SK-N-SH (cell line): ENCODE data around the gene RAI14. TPM values are rescaled to one million over a fixed set of nuclear protein-coding genes. Genes with fewer than 3 reads are reported as not detected.

Source experiments
- CTCF ChIA-PET: fragments of 300-600, 350-600 bp; formaldehyde crosslinking; extraction: SDS; loops from one replicate; lab custom pipeline; 2021; lab: Yijun Ruan, JAX
- POLR2A ChIA-PET: fragments of 350-600 bp; sonication (Branson Sonifier 250); formaldehyde crosslinking; extraction: SDS; loops from one replicate; lab custom pipeline; 2020; ENCODE audit warnings: antibody characterized with exemption, inconsistent platforms; lab: Yijun Ruan, JAX
- DNase-seq: peaks from one replicate; pipeline ENCODE4 v3.0.0; 2012
- H2AFZ ChIP-seq: fragments of 200-600 bp; sonication (generic); 2 replicates; pipeline ENCODE4 v1.8.1; 2016; ENCODE audit warnings: antibody characterized with exemption, mild to moderate bottlenecking, low read depth
- H3F3A ChIP-seq: fragments of 200-600 bp; sonication (generic); replicated peaks from 2 replicates; pipeline ENCODE3; 2016; ENCODE audit warnings: antibody characterized with exemption, mild to moderate bottlenecking; ENCODE audit not compliant: insufficient read depth
- H3K27ac ChIP-seq, 2 experiments: fragments of 200-500 bp in 1 of 2; fragments of 200-600 bp in 1 of 2; sonication (Bioruptor generic) in 1 of 2; sonication (generic), shearing (Covaris generic) in 1 of 2; 2 replicates each; pipeline versions ENCODE4 v1.5.1 to v1.6.1; 2014 to 2016; ENCODE audit warnings: low read depth in 2 of 2, inconsistent platforms in 1 of 2, low read length in 1 of 2, mild to moderate bottlenecking in 1 of 2, mixed read lengths in 1 of 2
- H3K27me3 ChIP-seq: fragments of 200-600 bp; sonication (generic), shearing (Covaris generic); 2 replicates; pipeline ENCODE4 v1.6.1; 2016; ENCODE audit warnings: mixed run types; ENCODE audit not compliant: insufficient read depth
- H3K36me3 ChIP-seq, 2 experiments: fragments of 200-500 bp in 1 of 2; fragments of 200-600 bp in 1 of 2; sonication (Bioruptor generic) in 1 of 2; sonication (generic) in 1 of 2; replicated peaks in 1 of 2; 2 replicates each; pipeline versions ENCODE3 to v1.5.1; 2014 to 2016; ENCODE audit warnings: low read length in 1 of 2, mild to moderate bottlenecking in 1 of 2; ENCODE audit not compliant: insufficient read depth in 2 of 2, control insufficient read depth in 1 of 2
- H3K4me1 ChIP-seq, 2 experiments: fragments of 200-500 bp in 1 of 2; fragments of 200-600 bp in 1 of 2; sonication (Bioruptor generic) in 1 of 2; sonication (generic), shearing (Covaris generic) in 1 of 2; 2 replicates each; pipeline versions ENCODE4 v1.5.1 to v1.6.1; 2014 to 2016; ENCODE audit warnings: low read depth in 1 of 2, low read length in 1 of 2, mixed run types in 1 of 2; ENCODE audit not compliant: insufficient read depth in 2 of 2, control insufficient read depth in 1 of 2
- H3K4me2 ChIP-seq: fragments of 200-600 bp; sonication (generic), shearing (Covaris generic); 2 replicates; pipeline ENCODE4 v1.6.1; 2017; ENCODE audit warnings: mixed run types
- H3K4me3 ChIP-seq, 2 experiments: fragments of 200-500 bp in 1 of 2; fragments of 200-600 bp in 1 of 2; sonication (Bioruptor generic) in 1 of 2; sonication (generic), shearing (Covaris generic) in 1 of 2; 2 replicates each; pipeline versions ENCODE4 v1.5.1 to v1.8.1; 2014 to 2016; ENCODE audit warnings: low read depth in 2 of 2, inconsistent platforms in 1 of 2, low read length in 1 of 2, mild to moderate bottlenecking in 1 of 2, mixed read lengths in 1 of 2, moderate library complexity in 1 of 2
- H3K79me2 ChIP-seq: fragments of 200-600 bp; sonication (generic); 2 replicates; pipeline ENCODE4 v1.8.1; 2017; ENCODE audit warnings: mild to moderate bottlenecking; ENCODE audit not compliant: insufficient read depth
- H3K9ac ChIP-seq: fragments of 200-600 bp; sonication (generic); 2 replicates; pipeline ENCODE4 v1.6.1; 2017; ENCODE audit warnings: mixed run types
- H3K9me2 ChIP-seq: fragments of 200-600 bp; sonication (generic); 2 replicates; pipeline ENCODE4 v1.6.1; 2017; ENCODE audit warnings: mixed run types
- H3K9me3 ChIP-seq: fragments of 200-600 bp; sonication (generic); 2 replicates; pipeline ENCODE4 v1.6.1; 2017; ENCODE audit warnings: mixed run types, mild to moderate bottlenecking, moderate library complexity
- H4K20me1 ChIP-seq: fragments of 200-600 bp; sonication (generic); 2 replicates; pipeline ENCODE4 v1.6.1; 2017; ENCODE audit warnings: mild to moderate bottlenecking, mixed run types; ENCODE audit not compliant: insufficient read depth
- CTCF ChIP-seq: fragments of 200-600 bp; sonication (generic); IDR thresholded peaks from 2 replicates; pipeline ENCODE4 v1.6.1; 2017; ENCODE audit warnings: antibody characterized with exemption, mild to moderate bottlenecking, moderate library complexity
- EZH2phosphoT487 ChIP-seq: fragments of 200-600 bp; sonication (generic); IDR thresholded peaks from 2 replicates; pipeline ENCODE4 v1.6.1; 2017; ENCODE audit warnings: low read depth, mixed run types, mild to moderate bottlenecking, antibody characterized with exemption, moderate library complexity, borderline replicate concordance
- FOXJ3 ChIP-seq: sonication (generic); formaldehyde crosslinking; IDR thresholded peaks from 2 replicates; pipeline ENCODE4 v1.5.1; 2020; ENCODE audit warnings: mild to moderate bottlenecking, missing genetic modification reagents
- GABPA ChIP-seq: IDR thresholded peaks from 2 replicates; pipeline ENCODE4 v1.4.0; 2012; ENCODE audit warnings: low read depth, mild to moderate bottlenecking
- JUND ChIP-seq: IDR thresholded peaks from 2 replicates; pipeline ENCODE4 v1.4.0; 2012
- MXI1 ChIP-seq: IDR thresholded peaks from 2 replicates; pipeline ENCODE4 v1.6.1; 2012; ENCODE audit warnings: mild to moderate bottlenecking, low read depth, low read length, improper control_type of control experiment
- NRF1 ChIP-seq: IDR thresholded peaks from 2 replicates; pipeline ENCODE4 v1.6.1; 2012; ENCODE audit warnings: low read depth, mild to moderate bottlenecking, low read length
- PBX3 ChIP-seq: IDR thresholded peaks from 2 replicates; pipeline ENCODE4; 2012
- REST ChIP-seq: IDR thresholded peaks from 2 replicates; pipeline ENCODE4 v1.6.1; 2012; ENCODE audit warnings: mild to moderate bottlenecking, low read depth, low read length, moderate library complexity
- RXRA ChIP-seq: IDR thresholded peaks from 2 replicates; pipeline ENCODE4 v1.4.0; 2012; ENCODE audit warnings: low read depth, mild to moderate bottlenecking, borderline replicate concordance
- SMC3 ChIP-seq: IDR thresholded peaks from 2 replicates; pipeline ENCODE4 v1.6.1; 2012; ENCODE audit warnings: low read depth, low read length, improper control_type of control experiment
- TCF12 ChIP-seq: IDR thresholded peaks from 2 replicates; pipeline ENCODE4 v1.4.0; 2012
- USF1 ChIP-seq: IDR thresholded peaks from 2 replicates; pipeline ENCODE4 v1.4.0; 2012; ENCODE audit warnings: low read depth, borderline replicate concordance
- USF2 ChIP-seq: fragments of 150-350 bp; IDR thresholded peaks from 2 replicates; pipeline ENCODE4 v1.6.1; 2017; ENCODE audit warnings: antibody characterized with exemption, low read length, low read depth, borderline replicate concordance
- ZBTB33 ChIP-seq: IDR thresholded peaks from 2 replicates; pipeline ENCODE4 v1.4.0; 2012; ENCODE audit warnings: low read depth, borderline replicate concordance
- WGBS: methylation state at CpG from one replicate; pipeline ENCODE4 v1.1.6; 2017; ENCODE audit warnings: low lambda C conversion rate; 5-methylcytosine and 5-hydroxymethylcytosine counted together
- polyA plus RNA-seq, 3 experiments: library from polyadenylated mRNA; depleted of rRNA; stranded (reverse); fragments of >200 nt; gene quantifications; 2 replicates each; pipeline ENCODE4 v1.2.3, GENCODE V29; 2012
- TF ChIP-seq, protein P1 (sequence below): IDR thresholded peaks from 2 replicates; pipeline ENCODE4 v1.4.0; 2012; ENCODE audit warnings: low read depth

RAI14 gene
- polyA plus RNA-seq, 1 of the 3 experiments (the other 2 are of a cell fraction), result 53.2 TPM

DNA sequence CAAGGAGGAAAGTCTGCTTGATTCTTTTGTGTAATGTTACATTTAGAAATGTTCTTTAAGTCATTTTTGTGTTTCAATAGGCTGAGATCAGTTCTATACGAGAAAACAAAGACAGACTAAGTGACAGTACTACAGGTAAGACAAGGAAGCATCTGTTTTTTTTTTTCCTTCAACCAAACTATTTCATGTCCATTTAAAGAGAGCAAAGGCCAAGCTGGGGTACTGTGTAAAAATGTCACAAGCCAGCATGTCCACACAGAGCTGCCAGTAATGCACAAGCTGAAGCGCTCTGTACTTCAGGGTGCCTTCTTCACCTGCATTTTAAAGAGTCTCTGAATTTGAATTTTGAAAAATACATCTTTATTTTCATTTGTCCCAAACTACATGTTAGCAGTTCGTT is 162.6 kb downstream of the RAI14 start:
- no peaks in the 10 kb centered on the region for H3K9me2 ChIP-seq
- WGBS, result 83% methylated on average over 3 of the region's 3 CpGs
- H3K27ac ChIP-seq, result no peak overlapping the region; a peak in 1 of 4 replicates
- no peaks in the 10 kb centered on the region for H3K9me3 ChIP-seq
- ChIA-PET CTCF (interaction anchor here (1.3 kb wide), 1 partner anchor 16 kb away, joined by 5 read pairs; no protein-coding TSS in a partner anchor), POLR2A (no interaction called here)
- H2AFZ ChIP-seq, result no peak overlapping the region
- peaks cover 37 to 85% of the 10 kb centered on the region in 2 experiments for H3K36me3 ChIP-seq
- no peak overlapping the region for H3K9ac ChIP-seq
- H3K4me3 ChIP-seq, result no peak overlapping the region
- H3K27me3 ChIP-seq, result no peaks in the 10 kb centered on the region
- H3K4me1 ChIP-seq, result no peaks in the 10 kb centered on the region
- no peak for TF ChIP-seq NRF1
- no peak for TF ChIP-seq GABPA
- no peak for TF ChIP-seq TCF12
- no peak for TF ChIP-seq FOXJ3 (CRISPR knock-in tag)
- no peak for TF ChIP-seq EZH2phosphoT487
- no peak for TF ChIP-seq CTCF
- H3F3A ChIP-seq, result peaks cover 18% of the 10 kb centered on the region
- no peak overlapping the region for H3K4me2 ChIP-seq
- peaks cover 3% of the 10 kb centered on the region; the same call in 1 of the 2 replicates for H3K79me2 ChIP-seq
- no peak for DNase-seq
- no peaks in the 10 kb centered on the region for H4K20me1 ChIP-seq

DNA sequence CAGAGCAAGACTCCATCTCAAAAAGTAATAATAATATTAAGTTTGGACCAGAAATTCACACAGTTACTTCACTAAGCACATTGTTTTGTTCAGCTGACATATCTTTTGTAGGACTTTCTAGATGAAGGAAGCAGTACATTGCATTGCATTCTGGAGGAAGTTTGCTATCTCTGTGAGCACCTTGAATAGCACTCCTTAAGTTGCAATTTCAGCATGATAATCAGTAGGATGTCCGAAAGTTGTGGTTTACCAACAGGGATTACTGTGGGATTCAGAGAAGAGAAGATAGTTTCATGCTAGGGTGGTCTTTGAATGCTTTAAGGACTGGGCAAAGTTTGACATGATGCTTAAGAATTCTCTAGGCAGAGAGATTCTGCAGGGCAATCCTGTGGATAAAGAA is 164.5 kb downstream of the RAI14 start:
- no peak overlapping the region for H3K4me3 ChIP-seq
- H3K9me3 ChIP-seq, result no peaks in the 10 kb centered on the region
- no peak overlapping the region for H2AFZ ChIP-seq
- WGBS, result 88% methylated on average over 1 of the region's 1 CpG
- H3K9ac ChIP-seq, result no peak overlapping the region
- DNase-seq, result no peak
- no peaks in the 10 kb centered on the region; the same call in 1 of the 2 replicates for H3K79me2 ChIP-seq
- ChIA-PET POLR2A (no interaction called here), CTCF (interaction anchor here (0.6 kb wide), 1 partner anchor 76 kb away, joined by 3 read pairs; no protein-coding TSS in a partner anchor)
- no peak overlapping the region for H3K4me2 ChIP-seq
- H4K20me1 ChIP-seq, result no peaks in the 10 kb centered on the region
- peaks cover 14% of the 10 kb centered on the region for H3F3A ChIP-seq
- H3K4me1 ChIP-seq, result no peaks in the 10 kb centered on the region
- peaks cover 37 to 85% of the 10 kb centered on the region in 2 experiments for H3K36me3 ChIP-seq
- H3K27me3 ChIP-seq, result no peaks in the 10 kb centered on the region
- H3K27ac ChIP-seq, result no peak overlapping the region
- no peaks in the 10 kb centered on the region for H3K9me2 ChIP-seq
- TF ChIP-seq ZBTB33 (no peak), SMC3 (no peak), FOXJ3 (CRISPR knock-in tag) (no peak), JUND (no peak), MXI1 (no peak), USF1 (no peak), REST (no peak), RXRA (no peak), PBX3 (no peak), USF2 (no peak), EZH2phosphoT487 (no peak), TCF12 (no peak)
- TF ChIP-seq, protein P1, sequence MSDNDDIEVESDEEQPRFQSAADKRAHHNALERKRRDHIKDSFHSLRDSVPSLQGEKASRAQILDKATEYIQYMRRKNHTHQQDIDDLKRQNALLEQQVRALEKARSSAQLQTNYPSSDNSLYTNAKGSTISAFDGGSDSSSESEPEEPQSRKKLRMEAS, result no peak
